ENCODE results near the gene METTL25.

The METTL25 gene

DNA sequence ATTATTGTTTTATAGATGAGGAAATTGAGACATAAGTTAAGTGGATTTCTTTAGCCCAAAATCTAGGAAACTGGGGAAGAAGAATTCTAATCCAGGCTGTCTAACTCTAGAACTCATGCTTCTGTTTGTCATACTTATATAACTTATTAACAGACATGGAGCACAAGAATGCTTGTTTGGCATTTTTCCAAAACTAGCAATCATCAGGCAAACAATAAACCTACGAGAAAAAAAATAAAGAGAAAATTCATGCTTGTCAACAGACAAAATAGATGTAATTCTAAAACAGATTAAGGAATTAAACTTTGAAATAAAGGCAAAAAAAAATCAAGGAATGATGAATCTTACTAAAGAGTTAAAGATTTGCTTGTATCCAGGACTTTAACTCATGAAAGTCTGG is 103.1 kb downstream of the METTL25 start:
- H3K4me3 ChIP-seq (ENCODE audit: low read depth, low read length): no peak overlapping the region
- peak; percentile 9 for DNase-seq (ENCODE audit: low read depth)
- TF ChIP-seq, protein P1, sequence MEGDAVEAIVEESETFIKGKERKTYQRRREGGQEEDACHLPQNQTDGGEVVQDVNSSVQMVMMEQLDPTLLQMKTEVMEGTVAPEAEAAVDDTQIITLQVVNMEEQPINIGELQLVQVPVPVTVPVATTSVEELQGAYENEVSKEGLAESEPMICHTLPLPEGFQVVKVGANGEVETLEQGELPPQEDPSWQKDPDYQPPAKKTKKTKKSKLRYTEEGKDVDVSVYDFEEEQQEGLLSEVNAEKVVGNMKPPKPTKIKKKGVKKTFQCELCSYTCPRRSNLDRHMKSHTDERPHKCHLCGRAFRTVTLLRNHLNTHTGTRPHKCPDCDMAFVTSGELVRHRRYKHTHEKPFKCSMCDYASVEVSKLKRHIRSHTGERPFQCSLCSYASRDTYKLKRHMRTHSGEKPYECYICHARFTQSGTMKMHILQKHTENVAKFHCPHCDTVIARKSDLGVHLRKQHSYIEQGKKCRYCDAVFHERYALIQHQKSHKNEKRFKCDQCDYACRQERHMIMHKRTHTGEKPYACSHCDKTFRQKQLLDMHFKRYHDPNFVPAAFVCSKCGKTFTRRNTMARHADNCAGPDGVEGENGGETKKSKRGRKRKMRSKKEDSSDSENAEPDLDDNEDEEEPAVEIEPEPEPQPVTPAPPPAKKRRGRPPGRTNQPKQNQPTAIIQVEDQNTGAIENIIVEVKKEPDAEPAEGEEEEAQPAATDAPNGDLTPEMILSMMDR (conservative IDR thresholded peaks at IDR 0.05; ENCODE audit: low read depth, low read length): no peak

DNA sequence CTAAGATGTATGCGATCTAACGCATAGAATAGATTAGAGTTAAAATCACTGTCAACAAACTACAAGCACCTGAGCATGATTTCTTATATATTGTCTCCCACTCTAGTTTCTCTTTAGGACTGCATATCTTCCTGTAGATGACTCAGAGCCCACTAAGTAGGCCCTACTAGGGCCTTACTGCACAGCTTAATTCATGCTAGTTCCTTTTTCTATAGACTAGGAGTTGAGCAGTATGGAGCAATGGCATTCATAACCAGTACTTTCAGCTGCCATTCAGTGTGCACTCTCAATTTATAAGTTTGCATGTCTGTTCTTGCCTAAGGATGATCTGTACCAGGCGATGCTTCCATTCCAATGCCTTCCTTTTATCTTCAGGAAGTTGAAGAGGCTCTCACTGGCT is 103.5 kb downstream of the METTL25 start:
- no peak overlapping the region for H3K4me3 ChIP-seq (ENCODE audit: low read depth, low read length)
- DNase-seq (ENCODE audit: low read depth): peak; percentile 10
- TF ChIP-seq, protein P1 (conservative IDR thresholded peaks at IDR 0.05; ENCODE audit: low read depth, low read length): no peak

GRCh38 chr12:82468563-82468962 is 110.2 kb downstream of the METTL25 start:
- TF ChIP-seq, protein P1 (conservative IDR thresholded peaks at IDR 0.05; ENCODE audit: low read depth, low read length): no peak
- DNase-seq (ENCODE audit: low read depth): no peak
- H3K4me3 ChIP-seq (ENCODE audit: low read depth, low read length): no peak overlapping the region

DNA sequence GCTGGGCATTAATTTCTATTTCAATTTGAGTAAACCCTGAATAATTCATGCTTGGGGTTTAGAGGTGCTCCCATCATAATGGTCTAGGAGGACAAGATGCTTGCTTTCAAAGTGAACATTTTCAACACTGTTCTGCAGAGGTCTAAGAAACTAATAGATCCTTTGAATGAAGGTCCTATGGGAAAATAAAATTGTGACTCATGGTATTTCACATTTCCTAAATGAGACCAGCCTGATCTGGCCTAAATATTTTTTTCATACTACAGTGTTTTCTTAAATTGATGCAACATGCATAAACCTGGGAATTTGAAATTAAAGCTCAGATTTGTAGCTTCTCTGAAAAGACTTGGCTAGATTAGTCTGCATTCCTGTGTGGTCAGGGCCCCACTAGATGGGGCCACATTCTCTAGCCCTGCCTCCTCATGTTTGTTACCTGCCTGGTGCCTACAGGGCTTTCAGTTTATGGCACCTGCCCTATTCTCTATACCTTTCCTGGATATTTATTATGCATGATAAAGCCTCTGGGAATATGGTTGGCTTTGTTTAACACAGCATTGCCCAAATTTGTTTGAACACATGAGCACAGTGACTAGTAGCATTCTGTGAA is 112.7 kb downstream of the METTL25 start:
- H3K4me3 ChIP-seq (ENCODE audit: low read depth, low read length): no peak overlapping the region
- DNase-seq (ENCODE audit: low read depth): no peak
- TF ChIP-seq, protein P1 (conservative IDR thresholded peaks at IDR 0.05; ENCODE audit: low read depth, low read length): no peak

DNA sequence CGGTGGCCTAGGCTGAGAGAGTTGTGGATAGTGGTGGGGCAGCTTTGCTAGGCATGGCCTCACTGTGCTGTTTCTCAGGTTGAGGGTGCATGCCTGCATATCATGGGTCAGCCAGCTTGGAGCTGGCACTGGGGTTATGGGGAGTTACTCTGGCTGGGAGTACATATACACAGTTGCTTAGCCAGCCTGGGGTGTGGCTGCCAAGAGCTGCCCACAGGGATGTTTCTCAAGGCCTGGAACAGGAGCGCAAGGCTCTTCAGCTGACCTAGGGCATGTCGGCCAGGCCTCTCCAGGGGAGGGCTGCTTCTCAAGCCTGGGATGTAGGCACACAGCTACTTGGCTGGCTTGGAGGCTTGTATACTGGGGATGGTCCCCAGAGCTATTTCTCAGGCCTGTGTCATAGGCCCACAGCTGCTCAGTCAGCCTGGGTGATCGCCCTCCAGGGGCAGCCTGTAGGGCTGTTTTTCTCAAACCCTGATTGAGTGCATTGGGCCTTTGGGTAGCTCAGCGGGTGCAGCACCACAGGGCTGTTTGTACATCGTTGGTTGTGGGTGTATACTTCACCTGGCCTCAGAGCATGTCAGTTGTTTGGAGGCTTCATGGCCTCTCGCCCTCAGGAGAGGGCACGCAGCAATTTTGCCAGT is 114.9 kb downstream of the METTL25 start:
- DNase-seq (ENCODE audit: low read depth): no peak
- TF ChIP-seq, protein P1 (conservative IDR thresholded peaks at IDR 0.05; ENCODE audit: low read depth, low read length): no peak
- no peak overlapping the region for H3K4me3 ChIP-seq (ENCODE audit: low read depth, low read length)

- no peak overlapping the region for H3K4me3 ChIP-seq (ENCODE audit: low read depth, low read length)
- no peak for DNase-seq (ENCODE audit: low read depth)
- TF ChIP-seq, protein P1 (conservative IDR thresholded peaks at IDR 0.05; ENCODE audit: low read depth, low read length): no peak
These were observed 116.0 kb downstream of the METTL25 start for GRCh38 chr12:82474181-82474797.

Measured in choroid plexus epithelial cell (primary cell).